ENCODE measurements around the gene RECQL.

DNA sequence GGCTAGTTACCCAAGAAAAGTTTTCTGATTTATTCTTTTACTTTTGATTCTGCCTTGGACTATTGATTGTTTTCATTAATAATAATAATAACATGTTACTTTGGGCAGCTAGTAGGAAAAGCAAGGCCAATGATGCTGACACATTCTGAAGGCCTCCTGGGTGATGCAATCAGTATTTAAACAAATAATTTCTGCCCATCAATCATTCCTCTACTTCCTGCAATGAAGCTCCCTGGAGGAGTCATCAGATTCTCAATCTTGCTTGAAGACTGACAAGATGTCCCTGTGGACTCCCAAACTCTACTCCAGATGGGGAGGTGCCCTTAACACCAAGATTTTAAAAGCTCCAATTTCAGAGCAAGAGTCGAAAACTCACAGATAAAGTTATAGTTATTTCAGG is 24.6 kb upstream of the RECQL start, which contains the start of gene SPX:
- TF ChIP-seq, protein P1, sequence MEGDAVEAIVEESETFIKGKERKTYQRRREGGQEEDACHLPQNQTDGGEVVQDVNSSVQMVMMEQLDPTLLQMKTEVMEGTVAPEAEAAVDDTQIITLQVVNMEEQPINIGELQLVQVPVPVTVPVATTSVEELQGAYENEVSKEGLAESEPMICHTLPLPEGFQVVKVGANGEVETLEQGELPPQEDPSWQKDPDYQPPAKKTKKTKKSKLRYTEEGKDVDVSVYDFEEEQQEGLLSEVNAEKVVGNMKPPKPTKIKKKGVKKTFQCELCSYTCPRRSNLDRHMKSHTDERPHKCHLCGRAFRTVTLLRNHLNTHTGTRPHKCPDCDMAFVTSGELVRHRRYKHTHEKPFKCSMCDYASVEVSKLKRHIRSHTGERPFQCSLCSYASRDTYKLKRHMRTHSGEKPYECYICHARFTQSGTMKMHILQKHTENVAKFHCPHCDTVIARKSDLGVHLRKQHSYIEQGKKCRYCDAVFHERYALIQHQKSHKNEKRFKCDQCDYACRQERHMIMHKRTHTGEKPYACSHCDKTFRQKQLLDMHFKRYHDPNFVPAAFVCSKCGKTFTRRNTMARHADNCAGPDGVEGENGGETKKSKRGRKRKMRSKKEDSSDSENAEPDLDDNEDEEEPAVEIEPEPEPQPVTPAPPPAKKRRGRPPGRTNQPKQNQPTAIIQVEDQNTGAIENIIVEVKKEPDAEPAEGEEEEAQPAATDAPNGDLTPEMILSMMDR (IDR thresholded peaks at IDR 0.05): no peak
- TF ChIP-seq POLR2A (IDR thresholded peaks at IDR 0.05): no peak
